ENCODE results near the gene DHRSX.

Gene DHRSX

GRCh38 chrX:2348211-2348610 is 152.6 kb downstream of the DHRSX start:
- TF ChIP-seq CTCF (IDR thresholded peaks at IDR 0.05; ENCODE audit: borderline replicate concordance, insufficient read depth, low read depth, low read length), result no peak
- no peak overlapping the region for H3K4me3 ChIP-seq (ENCODE audit: low read depth, low read length)

GRCh38 chrX:2346158-2346557 is 154.6 kb downstream of the DHRSX start:
- no peak overlapping the region for H3K4me3 ChIP-seq (ENCODE audit: low read depth, low read length)
- no peak for TF ChIP-seq CTCF (IDR thresholded peaks at IDR 0.05; ENCODE audit: borderline replicate concordance, insufficient read depth, low read depth, low read length)

GRCh38 chrX:2345562-2345961 is 155.2 kb downstream of the DHRSX start:
- no peak for TF ChIP-seq CTCF (IDR thresholded peaks at IDR 0.05; ENCODE audit: borderline replicate concordance, insufficient read depth, low read depth, low read length)
- no peak overlapping the region for H3K4me3 ChIP-seq (ENCODE audit: low read depth, low read length)

GRCh38 chrX:2343413-2343812 is 157.4 kb downstream of the DHRSX start:
- no peak for TF ChIP-seq CTCF (IDR thresholded peaks at IDR 0.05; ENCODE audit: borderline replicate concordance, insufficient read depth, low read depth, low read length)
- no peak overlapping the region for H3K4me3 ChIP-seq (ENCODE audit: low read depth, low read length)

- no peak overlapping the region for H3K4me3 ChIP-seq (ENCODE audit: low read depth, low read length)
- TF ChIP-seq CTCF (IDR thresholded peaks at IDR 0.05; ENCODE audit: borderline replicate concordance, insufficient read depth, low read depth, low read length), result no peak
Observed at GRCh38 chrX:2342874-2343273, 157.9 kb downstream of the DHRSX start.

GRCh38 chrX:2342281-2342688 is 158.5 kb downstream of the DHRSX start:
- no peak for TF ChIP-seq CTCF (IDR thresholded peaks at IDR 0.05; ENCODE audit: borderline replicate concordance, insufficient read depth, low read depth, low read length)
- no peak overlapping the region for H3K4me3 ChIP-seq (ENCODE audit: low read depth, low read length)

- H3K4me3 ChIP-seq (ENCODE audit: low read depth, low read length), result no peak overlapping the region
- TF ChIP-seq CTCF (IDR thresholded peaks at IDR 0.05; ENCODE audit: borderline replicate concordance, insufficient read depth, low read depth, low read length), result no peak
Observed at GRCh38 chrX:2340991-2341390, 159.8 kb downstream of the DHRSX start.

Measured in GM12875 (cell line).